HEK293 (cell line): ENCODE data around the gene FTCD.

Experiments
- CTCF ChIA-PET: fragments of 350-600 bp; formaldehyde crosslinking; extraction: SDS; loops from one replicate; lab custom pipeline; 2021; ENCODE audit warnings: antibody characterized with exemption; lab: Yijun Ruan, JAX
- POLR2A ChIA-PET: fragments of 300-600 bp; formaldehyde crosslinking; extraction: SDS; loops from one replicate; lab custom pipeline; 2020; ENCODE audit warnings: antibody characterized with exemption, inconsistent platforms; lab: Yijun Ruan, JAX
- H3K27ac ChIP-seq: fragments of 200-500 bp; sonication (Bioruptor generic); 2 replicates; pipeline ENCODE4 v1.5.1; 2014; ENCODE audit warnings: low read depth, low read length, control low read depth, inconsistent platforms; ENCODE audit errors: extremely low read depth
- H3K36me3 ChIP-seq, 2 experiments: fragments of 200-500 bp in 1 of 2; sonication (Bioruptor generic) in 1 of 2; 1 replicate in 1 of 2; 2 replicates in 1 of 2; pipeline ENCODE4 v1.5.1; 2014 to 2017; ENCODE audit warnings: inconsistent platforms in 2 of 2, low read length in 2 of 2; ENCODE audit not compliant: control insufficient read depth in 2 of 2, insufficient read depth in 1 of 2
- H3K4me1 ChIP-seq: fragments of 200-500 bp; sonication (Bioruptor generic); 2 replicates; pipeline ENCODE4 v1.5.1; 2014; ENCODE audit warnings: mild to moderate bottlenecking, low read length, inconsistent platforms; ENCODE audit not compliant: control insufficient read depth, insufficient read depth
- H3K4me3 ChIP-seq: 2 replicates; pipeline ENCODE4 v1.5.1; 2011; ENCODE audit warnings: low read depth, mild to moderate bottlenecking, control low read depth, low read length, moderate library complexity
- H3K9me3 ChIP-seq: fragments of 200-500 bp; sonication (Bioruptor generic); 2 replicates; pipeline ENCODE4 v1.5.1; 2014; ENCODE audit warnings: low read depth, low read length, inconsistent platforms; ENCODE audit not compliant: control insufficient read depth, insufficient read depth
- BCL11B ChIP-seq: fragments of 450-650 bp; formaldehyde crosslinking; IDR thresholded peaks from 2 replicates; pipeline ENCODE4 v1.5.1; 2016; ENCODE audit warnings: low read depth, missing biosample characterization, missing genetic modification characterization
- OSR2 ChIP-seq: fragments of 450-650 bp; formaldehyde crosslinking; IDR thresholded peaks from 2 replicates; pipeline ENCODE4 v1.5.1; 2016; ENCODE audit warnings: missing biosample characterization, missing genetic modification characterization
- PRDM10 ChIP-seq: fragments of 450-650 bp; formaldehyde crosslinking; IDR thresholded peaks from 2 replicates; pipeline ENCODE4 v1.5.1; 2016; ENCODE audit warnings: missing biosample characterization, missing genetic modification characterization
- WT1 ChIP-seq: fragments of 450-650 bp; formaldehyde crosslinking; IDR thresholded peaks from 2 replicates; pipeline ENCODE4 v1.5.1; 2016; ENCODE audit warnings: missing biosample characterization, missing genetic modification characterization
- ZFHX2 ChIP-seq: fragments of 450-650 bp; formaldehyde crosslinking; conservative IDR thresholded peaks from 2 replicates; pipeline ENCODE4 v1.5.1; 2016; ENCODE audit warnings: missing biosample characterization, missing genetic modification characterization
- ZNF169 ChIP-seq: fragments of 450-650 bp; formaldehyde crosslinking; IDR thresholded peaks from 2 replicates; pipeline ENCODE4 v1.5.1; 2016; ENCODE audit warnings: missing biosample characterization, missing genetic modification characterization
- ZNF19 ChIP-seq: fragments of 450-650 bp; formaldehyde crosslinking; IDR thresholded peaks from 2 replicates; pipeline ENCODE4; 2016; ENCODE audit warnings: missing biosample characterization, missing genetic modification characterization, low read depth
- ZNF324 ChIP-seq: fragments of 450-650 bp; formaldehyde crosslinking; IDR thresholded peaks from 2 replicates; pipeline ENCODE4 v1.5.1; 2016; ENCODE audit warnings: missing biosample characterization, missing genetic modification characterization
- ZNF585B ChIP-seq: fragments of 450-650 bp; formaldehyde crosslinking; IDR thresholded peaks from 2 replicates; pipeline ENCODE4 v1.5.1; 2016; ENCODE audit warnings: missing biosample characterization, missing genetic modification characterization
- ZNF629 ChIP-seq: fragments of 450-650 bp; formaldehyde crosslinking; IDR thresholded peaks from 2 replicates; pipeline ENCODE4 v1.5.1; 2017; ENCODE audit warnings: missing biosample characterization, missing genetic modification characterization
- ZNF654 ChIP-seq: fragments of 450-650 bp; formaldehyde crosslinking; IDR thresholded peaks from 2 replicates; pipeline ENCODE4 v1.5.1; 2016; ENCODE audit warnings: low read depth, missing biosample characterization, missing genetic modification characterization
- ZNF776 ChIP-seq: fragments of 450-650 bp; formaldehyde crosslinking; IDR thresholded peaks from 2 replicates; pipeline ENCODE4 v1.5.0; 2017; ENCODE audit warnings: missing biosample characterization, missing genetic modification characterization, borderline replicate concordance
- ZNF837 ChIP-seq: fragments of 450-650 bp; formaldehyde crosslinking; IDR thresholded peaks from 2 replicates; pipeline ENCODE4 v1.5.1; 2016; ENCODE audit warnings: missing biosample characterization, missing genetic modification characterization
- TF ChIP-seq, protein P1 (sequence below): fragments of 450-650 bp; formaldehyde crosslinking; IDR thresholded peaks from 2 replicates; pipeline ENCODE4 v1.5.1; 2016; ENCODE audit warnings: missing biosample characterization, missing genetic modification characterization

FTCD gene

DNA sequence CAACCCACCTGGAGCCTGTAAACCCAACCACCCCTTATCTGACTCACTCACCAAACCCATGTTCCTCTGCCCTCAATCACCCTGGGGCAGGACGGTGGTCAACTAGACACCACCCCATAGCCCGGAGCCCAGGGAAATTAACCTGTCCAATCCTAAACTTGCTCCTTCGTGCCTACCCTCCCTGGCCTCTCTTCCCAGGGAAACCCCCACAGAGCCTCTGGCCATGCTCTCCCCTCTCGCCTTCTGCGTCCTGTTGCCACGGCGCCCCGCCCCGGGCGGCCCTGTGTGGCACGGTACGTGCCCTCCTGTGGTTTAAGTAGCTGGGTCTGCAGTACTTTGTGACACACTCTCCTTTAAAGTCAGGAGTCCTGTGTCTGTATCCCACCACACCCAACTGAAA, 4.0 kb upstream of the FTCD start (continued):
- TF ChIP-seq WT1 (no peak), OSR2 (no peak), ZNF654 (tag by site-specific recombination) (no peak), ZNF629 (tag by site-specific recombination) (no peak), ZFHX2 (tag by site-specific recombination) (no peak), ZNF776 (tag by site-specific recombination) (no peak)
- TF ChIP-seq, protein P1, sequence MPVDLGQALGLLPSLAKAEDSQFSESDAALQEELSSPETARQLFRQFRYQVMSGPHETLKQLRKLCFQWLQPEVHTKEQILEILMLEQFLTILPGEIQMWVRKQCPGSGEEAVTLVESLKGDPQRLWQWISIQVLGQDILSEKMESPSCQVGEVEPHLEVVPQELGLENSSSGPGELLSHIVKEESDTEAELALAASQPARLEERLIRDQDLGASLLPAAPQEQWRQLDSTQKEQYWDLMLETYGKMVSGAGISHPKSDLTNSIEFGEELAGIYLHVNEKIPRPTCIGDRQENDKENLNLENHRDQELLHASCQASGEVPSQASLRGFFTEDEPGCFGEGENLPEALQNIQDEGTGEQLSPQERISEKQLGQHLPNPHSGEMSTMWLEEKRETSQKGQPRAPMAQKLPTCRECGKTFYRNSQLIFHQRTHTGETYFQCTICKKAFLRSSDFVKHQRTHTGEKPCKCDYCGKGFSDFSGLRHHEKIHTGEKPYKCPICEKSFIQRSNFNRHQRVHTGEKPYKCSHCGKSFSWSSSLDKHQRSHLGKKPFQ (tag by site-specific recombination), result no peak

GRCh38 chr21:46158666-46159300, 3.4 kb upstream of the FTCD start:
- no peaks in the 10 kb centered on the region for H3K9me3 ChIP-seq
- ChIA-PET POLR2A (interaction anchor here (0.6 kb wide), 1 partner anchor 56 kb away, joined by 4 read pairs; no protein-coding TSS in a partner anchor), CTCF (interaction anchor here (0.6 to 0.9 kb wide), 4 partner anchors 12 to 65 kb away, joined by 3 to 4 read pairs (median 4); no protein-coding TSS in a partner anchor)

GRCh38 chr21:46157987-46158451, 2.6 kb upstream of the FTCD start:
- CTCF ChIA-PET, result interaction anchor here (0.6 to 0.9 kb wide), 3 partner anchors 11 to 50 kb away, joined by 4 read pairs; no protein-coding TSS in a partner anchor
- no peaks in the 10 kb centered on the region for H3K9me3 ChIP-seq
- H3K27ac ChIP-seq, result no peak overlapping the region
- no peak overlapping the region for H3K4me3 ChIP-seq
- no peak for TF ChIP-seq ZNF169 (tag by site-specific recombination)
- TF ChIP-seq ZNF585B, result no peak
- TF ChIP-seq ZNF19 (tag by site-specific recombination), result no peak
- no peak for TF ChIP-seq ZNF324 (tag by site-specific recombination)
- no peak for TF ChIP-seq ZNF837
- POLR2A ChIA-PET, result interaction anchor here (0.7 kb wide), 1 partner anchor 71 kb away, joined by 3 read pairs; the partner anchor contains the start of gene LSS
- no peaks in the 10 kb centered on the region for H3K36me3 ChIP-seq
- H3K4me1 ChIP-seq, result no peaks in the 10 kb centered on the region

More at GRCh38 chr21:46158666-46159300, 3.4 kb upstream of the FTCD start:
- Histone ChIP-seq H3K4me1 (no peaks in the 10 kb centered on the region), H3K27ac (no peak overlapping the region)
- TF ChIP-seq PRDM10 (tag by site-specific recombination) (peak; percentile 44; the same call in 1 of the 2 replicates), BCL11B (tag by site-specific recombination) (no peak)
- TF ChIP-seq, all 188 proteins: peak for 1
- no peaks in the 10 kb centered on the region for H3K36me3 ChIP-seq
- H3K4me3 ChIP-seq, result no peak overlapping the region
